OCI-LY1 (cell line): ENCODE data around the gene EXOC6B.

Experiments
- H2AFZ ChIP-seq: fragments of 200-600 bp; sonication (generic), shearing (Covaris generic); 2 replicates; pipeline ENCODE4 v1.6.0; 2014; ENCODE audit warnings: antibody characterized with exemption, mild to moderate bottlenecking, low read length
- H3F3A ChIP-seq: fragments of 200-600 bp; sonication (generic), shearing (Covaris generic); 2 replicates; pipeline ENCODE4 v1.6.0; 2014; ENCODE audit warnings: mild to moderate bottlenecking, antibody characterized with exemption, low read length, moderate library complexity; ENCODE audit not compliant: insufficient read depth
- H3K27ac ChIP-seq: fragments of 200-600 bp; sonication (generic); 2 replicates; pipeline ENCODE4 v1.5.1; 2014; ENCODE audit warnings: low read length, mixed run types, mild to moderate bottlenecking, low read depth; ENCODE audit not compliant: poor library complexity, severe bottlenecking
- H3K27me3 ChIP-seq: fragments of 200-600 bp; sonication (generic); 2 replicates; pipeline ENCODE4 v1.6.0; 2014; ENCODE audit warnings: antibody characterized with exemption, mild to moderate bottlenecking, low read length, moderate library complexity; ENCODE audit not compliant: insufficient read depth
- H3K36me3 ChIP-seq: fragments of 200-600 bp; sonication (generic); 2 replicates; pipeline ENCODE4 v1.6.1; 2014; ENCODE audit warnings: mild to moderate bottlenecking, antibody characterized with exemption, low read length, moderate library complexity, mixed read lengths; ENCODE audit not compliant: insufficient read depth
- H3K4me1 ChIP-seq: fragments of 200-600 bp; sonication (generic); 2 replicates; pipeline ENCODE4 v1.5.1; 2014; ENCODE audit warnings: mild to moderate bottlenecking, low read length, moderate library complexity; ENCODE audit not compliant: insufficient read depth, severe bottlenecking
- H3K4me2 ChIP-seq: fragments of 200-600 bp; sonication (generic), shearing (Covaris generic); 2 replicates; pipeline ENCODE4 v1.6.1; 2014; ENCODE audit warnings: low read length
- H3K4me3 ChIP-seq: fragments of 200-600 bp; sonication (generic); 2 replicates; pipeline ENCODE4 v1.5.1; 2014; ENCODE audit warnings: low read length, low read depth, mild to moderate bottlenecking, mixed read lengths; ENCODE audit not compliant: poor library complexity, severe bottlenecking
- H3K79me2 ChIP-seq: fragments of 200-600 bp; shearing (Covaris generic); 2 replicates; pipeline ENCODE4 v1.6.1; 2016; ENCODE audit warnings: mixed run types, low read length, mixed read lengths; ENCODE audit not compliant: insufficient read depth
- H3K9ac ChIP-seq: fragments of 200-600 bp; sonication (generic), shearing (Covaris generic); 2 replicates; pipeline ENCODE4 v1.6.1; 2014; ENCODE audit warnings: mild to moderate bottlenecking, low read length, mixed read lengths
- H3K9me2 ChIP-seq: fragments of 200-600 bp; sonication (generic), shearing (Covaris generic); 2 replicates; pipeline ENCODE4 v1.6.1; 2014; ENCODE audit warnings: low read depth, mild to moderate bottlenecking, low read length, mixed read lengths
- H3K9me3 ChIP-seq: fragments of 200-600 bp; shearing (Covaris generic); 2 replicates; pipeline ENCODE4 v1.6.1; 2014; ENCODE audit warnings: low read length, mixed read lengths
- H4K20me1 ChIP-seq: fragments of 200-600 bp; sonication (generic), shearing (Covaris generic); 2 replicates; pipeline ENCODE4 v1.6.0; 2016; ENCODE audit warnings: mild to moderate bottlenecking, low read length; ENCODE audit not compliant: insufficient read depth
- CTCF ChIP-seq: fragments of 200-600 bp; sonication (generic), shearing (Covaris generic); IDR thresholded peaks from 2 replicates; pipeline ENCODE4 v1.5.1; 2017; ENCODE audit warnings: mild to moderate bottlenecking, antibody characterized with exemption, low read length, moderate library complexity, mixed read lengths
- EZH2 ChIP-seq: fragments of 200-600 bp; sonication (generic), shearing (Covaris generic); IDR thresholded peaks from 2 replicates; pipeline ENCODE4 v1.8.0; 2017; ENCODE audit warnings: borderline replicate concordance, mixed run types, mild to moderate bottlenecking, antibody characterized with exemption, low read length, moderate library complexity, mixed read lengths

EXOC6B gene

GRCh38 chr2:72825257-72826155 lies at the start of gene EXOC6B:
EXOC6B (minus strand) TSS chr2:72826033.
- no peak within 1 kb of the TSS for H2AFZ ChIP-seq

GRCh38 chr2:72871880-72872279 lies 46.0 kb upstream of the EXOC6B start:
- Histone ChIP-seq H3K4me2 (no peak overlapping the region), H3K9ac (no peak overlapping the region), H3K4me1 (no peaks in the 10 kb centered on the region), H2AFZ (no peak overlapping the region), H3K4me3 (no peak overlapping the region), H3K36me3 (no peaks in the 10 kb centered on the region), H3K9me2 (no peaks in the 10 kb centered on the region), H3K79me2 (no peaks in the 10 kb centered on the region), H3K9me3 (no peaks in the 10 kb centered on the region), H4K20me1 (no peaks in the 10 kb centered on the region), H3K27ac (no peak overlapping the region), H3K27me3 (no peaks in the 10 kb centered on the region), H3F3A (no peaks in the 10 kb centered on the region)
- TF ChIP-seq CTCF: no peak
- TF ChIP-seq EZH2: no peak

More at GRCh38 chr2:72825257-72826155, at the start of gene EXOC6B:
- H3K36me3 ChIP-seq: no peaks in the 10 kb centered on the region
- H3K27ac ChIP-seq: no peak within 1 kb of the TSS
- H4K20me1 ChIP-seq: no peaks in the 10 kb centered on the region
- no peaks in the 10 kb centered on the region for H3K79me2 ChIP-seq
- no peaks in the 10 kb centered on the region for H3K9me2 ChIP-seq
- no peak within 1 kb of the TSS for H3K4me3 ChIP-seq
- no peak within 1 kb of the TSS for H3K9ac ChIP-seq
- no peaks in the 10 kb centered on the region for H3K4me1 ChIP-seq
- no peaks in the 10 kb centered on the region for H3K27me3 ChIP-seq
- no peak within 1 kb of the TSS for H3K4me2 ChIP-seq
- H3K9me3 ChIP-seq: no peaks in the 10 kb centered on the region
- no peak for TF ChIP-seq CTCF
- no peaks in the 10 kb centered on the region for H3F3A ChIP-seq

- no peaks in the 10 kb centered on the region for H3K9me3 ChIP-seq
- H3K79me2 ChIP-seq: no peaks in the 10 kb centered on the region
- no peak overlapping the region for H3K4me2 ChIP-seq
- TF ChIP-seq EZH2 (no peak), CTCF (no peak)
- no peaks in the 10 kb centered on the region for H4K20me1 ChIP-seq
- no peak overlapping the region for H3K9ac ChIP-seq
- no peaks in the 10 kb centered on the region for H3F3A ChIP-seq
- H3K9me2 ChIP-seq: no peaks in the 10 kb centered on the region
- no peaks in the 10 kb centered on the region for H3K36me3 ChIP-seq
- H3K27ac ChIP-seq: no peak overlapping the region
- no peak overlapping the region for H2AFZ ChIP-seq
- no peaks in the 10 kb centered on the region for H3K4me1 ChIP-seq
- H3K27me3 ChIP-seq: no peaks in the 10 kb centered on the region
- H3K4me3 ChIP-seq: no peak overlapping the region
Observed at GRCh38 chr2:72871060-72871459, 45.2 kb upstream of the EXOC6B start.
